ENCODE results near the gene CAP1.
A peak's percentile ranks its signal among the peaks of the same experiment; 100 is the strongest.

Gene CAP1

DNA sequence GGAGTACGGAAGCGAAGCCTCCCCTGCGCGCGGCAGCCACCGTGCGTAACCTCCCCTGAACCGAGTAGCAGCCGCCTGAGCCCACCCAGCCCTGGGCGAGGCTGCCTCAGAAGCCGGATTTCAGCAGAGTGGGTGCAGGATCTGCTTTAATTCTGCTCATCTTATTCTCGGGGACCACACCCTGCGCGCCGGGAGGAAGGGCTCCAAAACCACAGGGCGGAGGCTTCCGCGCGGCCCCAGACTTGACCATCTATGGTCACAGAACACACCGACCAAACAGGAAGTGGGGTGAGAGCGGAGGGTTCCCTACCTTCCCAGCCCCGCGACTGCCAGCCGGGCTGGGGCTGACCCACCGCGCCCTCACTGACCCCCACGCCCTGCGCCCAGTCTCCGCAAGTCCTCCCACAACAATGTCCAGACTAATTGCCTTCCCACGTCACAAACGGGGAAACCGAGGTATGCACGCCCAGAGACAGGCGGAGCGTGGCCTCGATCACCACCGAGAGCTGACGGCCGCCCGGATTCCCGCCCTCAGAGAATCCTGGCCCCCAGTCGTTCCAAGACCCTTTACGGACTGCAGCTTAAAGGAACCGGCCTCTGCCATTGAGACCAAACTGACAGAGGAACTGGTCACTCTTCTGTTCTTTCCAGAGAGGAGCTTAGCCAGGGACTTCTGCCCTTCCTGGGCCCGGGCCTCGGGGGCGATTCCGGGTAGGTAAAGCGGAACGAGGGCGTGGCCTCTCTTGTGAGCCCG, 595 bp upstream of the CAP1 start:
- Mint-ChIP-seq H3K4me1 (ENCODE audit: low read depth) (peaks cover 50% of the 10 kb centered on the region), H3K27me3 (ENCODE audit: low read depth) (no peaks in the 10 kb centered on the region), H3K27ac (peak overlapping the region; percentile 98), H3K9me3 (no peaks in the 10 kb centered on the region), H3K36me3 (ENCODE audit: low read depth) (peaks cover 35% of the 10 kb centered on the region), H3K4me3 (peak overlapping the region; percentile 88)
- DNase-seq (ENCODE audit: low spot score) = peak; percentile 84

DNA sequence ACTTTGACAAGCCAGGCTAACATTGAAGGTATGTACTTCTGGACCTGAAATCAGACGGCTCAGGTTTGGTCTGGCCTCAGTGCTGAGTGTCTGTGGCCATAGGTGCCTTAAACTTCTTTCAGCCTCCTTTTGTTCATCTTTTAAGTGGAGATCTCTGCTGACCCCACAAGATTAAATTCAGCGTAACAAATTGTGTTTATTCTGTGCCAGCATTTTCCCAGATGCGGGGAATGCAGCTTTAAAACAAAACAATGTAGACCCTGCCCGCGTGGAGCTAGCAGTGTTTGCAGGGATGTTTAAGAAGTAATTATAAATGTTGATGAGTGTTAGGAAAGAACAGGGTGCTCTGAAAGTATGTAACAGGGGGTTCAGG, 923 bp downstream of the CAP1 start:
- peaks cover 48% of the 10 kb centered on the region for H3K36me3 Mint-ChIP-seq (ENCODE audit: low read depth)
- H3K9me3 Mint-ChIP-seq = no peaks in the 10 kb centered on the region
- DNase-seq (ENCODE audit: low spot score) = no peak
- H3K4me1 Mint-ChIP-seq (ENCODE audit: low read depth) = peaks cover 56% of the 10 kb centered on the region
- H3K27ac Mint-ChIP-seq = peak overlapping the region; percentile 98
- no peaks in the 10 kb centered on the region for H3K27me3 Mint-ChIP-seq (ENCODE audit: low read depth)
- H3K4me3 Mint-ChIP-seq = peak overlapping the region; percentile 88

DNA sequence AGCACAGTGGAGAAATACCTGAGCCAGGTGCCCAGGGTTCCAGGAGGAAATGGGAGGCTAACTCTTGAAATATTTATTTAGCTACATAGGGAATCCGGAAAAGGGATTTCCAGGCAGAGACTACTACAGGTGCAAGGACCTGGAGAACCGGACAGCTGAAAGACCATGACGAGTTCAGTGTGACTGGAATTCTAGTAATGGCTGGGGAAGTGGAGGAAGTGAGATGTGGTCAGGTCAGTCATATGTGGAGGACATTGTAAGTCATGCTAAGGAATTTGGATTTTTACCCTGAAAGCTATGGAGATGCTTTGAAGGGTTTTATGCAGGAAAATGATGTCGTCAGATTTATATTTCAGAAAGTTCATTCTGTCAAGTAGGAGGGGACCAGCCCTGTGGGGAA, 1.8 kb downstream of the CAP1 start:
- peaks cover 53% of the 10 kb centered on the region for H3K4me1 Mint-ChIP-seq (ENCODE audit: low read depth)

DNA sequence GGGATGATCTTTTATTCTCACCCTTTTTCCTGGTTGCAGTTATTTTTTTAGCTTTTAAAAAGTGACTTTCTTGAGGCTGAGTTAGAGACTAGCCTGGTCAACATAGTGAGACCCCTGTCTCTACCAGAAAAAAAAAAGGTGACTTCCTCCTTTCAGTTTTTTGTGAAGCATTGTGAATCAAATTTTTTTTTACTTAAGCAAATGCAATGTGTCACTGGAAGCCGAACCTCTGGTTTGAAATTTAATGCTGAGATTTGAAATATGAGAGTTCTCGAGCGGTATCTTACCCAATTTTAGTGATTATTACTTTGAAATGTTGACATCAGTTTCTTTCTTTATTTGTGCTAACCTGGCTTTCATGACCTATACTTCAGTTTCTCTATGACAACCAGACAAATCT, 3.6 kb downstream of the CAP1 start:
- peaks cover 56% of the 10 kb centered on the region for H3K4me1 Mint-ChIP-seq (ENCODE audit: low read depth)
- H3K9me3 Mint-ChIP-seq = no peaks in the 10 kb centered on the region
- H3K27me3 Mint-ChIP-seq (ENCODE audit: low read depth) = no peaks in the 10 kb centered on the region
- peak overlapping the region; percentile 7 for H3K27ac Mint-ChIP-seq
- H3K4me3 Mint-ChIP-seq = peak overlapping the region; percentile 88
- DNase-seq (ENCODE audit: low spot score) = no peak
- H3K36me3 Mint-ChIP-seq (ENCODE audit: low read depth) = peaks cover 65% of the 10 kb centered on the region

More for the DNA sequence above, 1.8 kb downstream of the CAP1 start:
- Mint-ChIP-seq H3K27ac (peak overlapping the region; percentile 54), H3K27me3 (ENCODE audit: low read depth) (no peaks in the 10 kb centered on the region), H3K9me3 (no peaks in the 10 kb centered on the region), H3K36me3 (ENCODE audit: low read depth) (peaks cover 51% of the 10 kb centered on the region), H3K4me3 (peak overlapping the region; percentile 88)
- DNase-seq (ENCODE audit: low spot score) = no peak

DNA sequence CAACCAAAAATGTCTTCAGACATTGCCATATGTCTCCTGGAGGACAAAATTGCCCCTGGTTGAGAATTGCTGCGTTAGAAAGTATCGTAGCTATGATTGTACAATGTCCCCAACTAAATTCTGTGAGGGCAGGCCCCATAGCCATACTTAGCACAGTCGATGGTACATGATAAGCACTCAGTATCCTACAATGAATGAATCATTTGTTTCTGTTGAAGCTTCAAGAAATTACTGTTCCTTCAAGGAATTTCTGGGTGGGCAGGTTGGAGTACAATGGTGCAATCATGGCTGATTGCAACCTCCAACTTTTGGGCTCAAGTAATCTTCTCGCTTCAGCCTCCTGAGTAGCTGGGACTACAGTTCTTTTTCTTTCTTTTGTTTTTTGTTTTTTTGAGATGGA, 4.7 kb downstream of the CAP1 start:
- H3K27me3 Mint-ChIP-seq (ENCODE audit: low read depth) = no peaks in the 10 kb centered on the region
- H3K9me3 Mint-ChIP-seq = no peaks in the 10 kb centered on the region
- peak overlapping the region; percentile 63 for H3K27ac Mint-ChIP-seq
- peak overlapping the region; percentile 88 for H3K4me3 Mint-ChIP-seq
- peaks cover 60% of the 10 kb centered on the region for H3K4me1 Mint-ChIP-seq (ENCODE audit: low read depth)
- peaks cover 76% of the 10 kb centered on the region for H3K36me3 Mint-ChIP-seq (ENCODE audit: low read depth)
- no peak for DNase-seq (ENCODE audit: low spot score)

DNA sequence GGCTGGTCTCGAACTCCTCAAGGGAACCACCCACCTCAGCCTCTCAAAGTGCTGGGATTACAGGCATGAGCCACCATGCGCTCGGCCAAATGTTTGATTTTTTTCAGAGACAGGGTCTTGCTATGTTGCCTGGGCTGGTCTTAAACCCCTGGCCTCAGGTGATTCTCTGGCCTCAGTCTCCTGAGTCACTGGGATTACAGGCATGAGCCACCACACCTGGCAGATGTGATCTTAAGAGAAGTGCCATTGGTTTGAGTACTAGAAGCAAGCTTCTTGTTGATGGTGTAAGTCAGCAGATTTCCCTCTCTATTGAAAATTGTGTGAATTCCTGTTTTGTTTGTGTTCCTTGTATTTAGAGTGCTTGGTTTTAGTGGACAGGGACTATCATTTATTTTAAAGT, 5.2 kb downstream of the CAP1 start:
- DNase-seq (ENCODE audit: low spot score) = no peak
- Mint-ChIP-seq H3K27ac (peak overlapping the region; percentile 59), H3K4me1 (ENCODE audit: low read depth) (peaks cover 62% of the 10 kb centered on the region), H3K36me3 (ENCODE audit: low read depth) (peaks cover 76% of the 10 kb centered on the region), H3K4me3 (peak overlapping the region; percentile 88), H3K9me3 (no peaks in the 10 kb centered on the region), H3K27me3 (ENCODE audit: low read depth) (no peaks in the 10 kb centered on the region)

DNA sequence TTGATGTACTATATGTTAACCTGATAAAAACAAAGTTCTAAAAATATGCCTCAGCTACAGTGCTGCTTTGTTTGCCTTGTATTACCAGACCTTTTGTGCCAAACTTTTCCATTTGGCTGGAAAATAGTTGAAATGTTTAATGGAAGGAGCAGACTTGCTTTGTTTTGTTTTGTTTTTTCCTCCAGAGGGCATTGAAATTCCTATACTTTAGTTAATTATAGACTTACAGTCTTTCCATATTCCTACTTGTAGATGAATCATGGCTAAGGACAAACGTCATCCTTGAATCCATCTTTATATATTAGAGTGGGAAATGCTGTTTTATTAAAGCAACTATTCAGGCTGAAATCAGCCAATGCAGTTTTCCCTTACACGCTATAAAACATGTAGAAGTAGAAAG, 6.7 kb downstream of the CAP1 start:
- no peaks in the 10 kb centered on the region for H3K27me3 Mint-ChIP-seq (ENCODE audit: low read depth)
- H3K4me3 Mint-ChIP-seq = peak overlapping the region; percentile 37
- peaks cover 69% of the 10 kb centered on the region for H3K4me1 Mint-ChIP-seq (ENCODE audit: low read depth)
- peaks cover 75% of the 10 kb centered on the region for H3K36me3 Mint-ChIP-seq (ENCODE audit: low read depth)
- H3K9me3 Mint-ChIP-seq = no peaks in the 10 kb centered on the region
- H3K27ac Mint-ChIP-seq = peak overlapping the region; percentile 28
- DNase-seq (ENCODE audit: low spot score) = no peak

DNA sequence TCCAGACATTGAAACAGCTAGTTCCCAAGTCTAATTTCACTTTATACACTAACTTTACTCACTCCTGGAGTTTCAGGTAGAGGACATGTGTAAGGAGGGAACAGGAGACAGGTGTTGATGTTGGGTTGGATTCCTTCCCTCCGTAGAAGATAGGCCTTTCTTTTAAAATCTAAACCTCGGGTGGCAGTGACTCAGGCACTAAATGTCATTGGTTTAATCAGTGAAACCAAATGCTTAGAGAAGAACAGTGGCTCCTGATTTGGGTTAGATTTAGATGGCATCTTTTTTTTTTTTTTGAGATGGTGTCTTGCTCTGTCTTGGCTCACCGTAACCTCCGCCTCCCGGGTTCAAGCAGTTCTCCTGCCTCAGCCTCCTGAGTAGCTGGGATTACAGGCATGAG, 7.2 kb downstream of the CAP1 start:
- no peak for DNase-seq (ENCODE audit: low spot score)
- peak overlapping the region; percentile 28 for H3K27ac Mint-ChIP-seq
- H3K9me3 Mint-ChIP-seq = no peaks in the 10 kb centered on the region
- H3K4me3 Mint-ChIP-seq = peak overlapping the region; percentile 37
- peaks cover 71% of the 10 kb centered on the region for H3K36me3 Mint-ChIP-seq (ENCODE audit: low read depth)
- no peaks in the 10 kb centered on the region for H3K27me3 Mint-ChIP-seq (ENCODE audit: low read depth)
- peaks cover 65% of the 10 kb centered on the region for H3K4me1 Mint-ChIP-seq (ENCODE audit: low read depth)

DNA sequence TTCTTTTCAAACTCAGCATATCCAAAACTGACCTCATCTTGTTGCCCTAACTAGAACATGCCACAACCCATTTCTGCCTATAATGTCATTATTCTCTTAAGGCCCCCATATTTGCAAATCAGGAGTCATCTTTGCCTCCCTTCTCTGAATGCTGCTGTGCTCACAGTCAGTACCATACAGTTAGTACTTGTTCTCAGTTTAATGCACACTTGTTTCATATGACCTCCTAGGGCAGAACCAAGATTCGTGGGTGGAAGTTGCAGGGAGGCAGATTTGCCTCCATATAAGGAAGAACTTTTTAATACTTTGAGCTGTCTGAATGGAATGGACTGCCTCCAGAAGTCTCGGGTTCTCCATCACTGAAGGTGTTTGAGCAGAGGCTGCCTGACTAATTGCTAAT, 9.2 kb downstream of the CAP1 start:
- Mint-ChIP-seq H3K4me1 (ENCODE audit: low read depth) (peaks cover 66% of the 10 kb centered on the region), H3K4me3 (peak overlapping the region; percentile 25), H3K9me3 (no peaks in the 10 kb centered on the region), H3K27me3 (ENCODE audit: low read depth) (no peaks in the 10 kb centered on the region), H3K36me3 (ENCODE audit: low read depth) (peaks cover 73% of the 10 kb centered on the region), H3K27ac (peak overlapping the region; percentile 63)
- no peak for DNase-seq (ENCODE audit: low spot score)

DNA sequence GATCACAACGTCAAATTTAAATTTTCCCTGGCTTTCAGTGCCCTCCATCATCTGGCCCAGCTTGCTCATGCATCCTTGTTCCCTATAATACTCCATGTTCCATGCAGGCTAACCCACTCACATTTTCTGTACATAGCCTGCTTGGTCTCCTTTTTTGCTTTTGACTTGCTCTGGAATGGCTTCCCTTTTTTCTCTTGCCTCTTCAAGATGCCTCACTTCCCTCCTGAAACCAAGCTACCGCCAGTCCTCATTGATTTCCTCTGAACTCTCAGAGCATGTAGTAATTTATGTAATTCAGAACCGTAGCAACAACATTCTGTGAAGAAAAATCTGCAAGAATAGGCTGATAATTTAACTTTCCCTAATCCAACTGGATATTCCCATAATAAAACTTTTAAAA, 10.3 kb downstream of the CAP1 start:
- Mint-ChIP-seq H3K4me1 (ENCODE audit: low read depth) (peaks cover 64% of the 10 kb centered on the region), H3K4me3 (peak overlapping the region; percentile 40), H3K27me3 (ENCODE audit: low read depth) (no peaks in the 10 kb centered on the region), H3K36me3 (ENCODE audit: low read depth) (peaks cover 72% of the 10 kb centered on the region), H3K27ac (peak overlapping the region; percentile 39), H3K9me3 (no peaks in the 10 kb centered on the region)
- no peak for DNase-seq (ENCODE audit: low spot score)

DNA sequence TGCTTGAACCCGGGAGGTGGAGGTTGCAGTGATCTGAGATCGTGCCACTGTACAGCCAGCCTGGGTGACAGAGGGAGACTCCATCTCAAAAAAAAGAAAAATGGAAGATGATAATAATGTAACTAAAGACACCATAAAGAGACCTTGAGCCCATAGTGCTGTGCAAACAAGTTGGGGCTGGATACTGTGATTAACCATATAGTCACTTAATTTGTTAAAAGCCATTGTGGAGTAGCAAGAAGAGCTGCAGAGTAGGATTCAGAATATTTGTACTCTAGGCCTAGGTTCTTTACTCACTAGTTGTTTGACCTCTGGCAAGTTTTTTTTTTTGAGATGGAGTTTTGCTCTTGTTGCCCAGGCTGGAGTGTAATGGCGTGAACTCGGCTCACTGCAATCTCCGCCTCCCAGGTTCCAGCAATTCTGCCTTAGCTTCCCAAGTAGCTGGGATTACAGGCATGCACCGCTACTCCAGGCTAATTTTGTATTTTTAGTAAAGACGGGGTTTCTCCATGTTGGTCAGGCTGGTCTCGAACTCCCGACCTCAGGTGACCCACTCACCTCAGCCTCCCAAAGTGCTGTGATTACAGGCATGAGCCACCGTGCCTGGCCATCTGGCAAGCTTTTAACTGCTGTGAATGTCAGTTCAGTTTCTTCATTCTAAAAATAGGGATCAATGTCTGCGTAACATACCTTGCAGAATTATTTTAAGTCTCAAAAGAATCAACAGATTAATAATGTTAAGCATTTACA, 12.8 kb downstream of the CAP1 start:
- H3K27ac Mint-ChIP-seq = no peak overlapping the region
- no peak overlapping the region for H3K4me3 Mint-ChIP-seq
- H3K9me3 Mint-ChIP-seq = no peaks in the 10 kb centered on the region
- H3K4me1 Mint-ChIP-seq (ENCODE audit: low read depth) = peaks cover 65% of the 10 kb centered on the region
- DNase-seq (ENCODE audit: low spot score) = no peak
- peaks cover 76% of the 10 kb centered on the region for H3K36me3 Mint-ChIP-seq (ENCODE audit: low read depth)
- no peaks in the 10 kb centered on the region for H3K27me3 Mint-ChIP-seq (ENCODE audit: low read depth)

DNA sequence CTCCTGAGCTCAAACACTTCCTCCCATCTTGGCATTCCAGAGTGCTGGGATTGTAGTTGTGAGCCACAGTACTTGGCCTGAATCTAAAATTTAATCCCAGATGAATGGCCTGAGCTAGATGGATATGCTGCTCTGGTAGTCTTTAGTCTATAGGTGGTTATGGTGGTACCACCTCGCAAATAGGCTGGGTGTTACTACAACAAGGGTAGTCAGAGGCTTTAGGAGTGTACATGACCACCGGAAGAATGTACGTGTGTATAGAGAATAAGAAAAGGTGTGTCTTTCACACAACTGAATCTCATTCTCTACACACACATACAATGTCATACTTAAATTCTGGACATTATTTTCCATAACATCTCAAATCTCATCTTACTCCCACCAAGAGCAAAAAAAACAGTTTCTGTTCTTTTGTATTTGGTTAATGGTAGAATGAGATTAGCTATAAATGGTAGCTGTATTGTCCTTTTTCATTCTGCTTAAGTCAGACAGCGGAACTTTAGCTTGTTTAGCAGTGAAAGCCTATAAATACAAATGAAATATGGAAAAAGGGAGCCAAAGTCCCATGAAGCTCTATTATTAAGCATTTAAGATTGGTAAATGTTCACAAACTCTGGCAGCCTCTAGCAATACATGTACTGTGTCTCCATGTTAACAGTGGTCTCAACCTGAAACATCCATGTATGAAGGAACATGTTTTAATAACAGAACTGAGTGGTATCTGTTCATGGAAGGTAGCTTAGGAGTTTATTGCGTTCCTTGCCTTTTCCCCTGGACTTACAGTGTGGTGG, 16.2 kb downstream of the CAP1 start:
- Mint-ChIP-seq H3K9me3 (no peaks in the 10 kb centered on the region), H3K4me3 (peak overlapping the region; percentile 77), H3K4me1 (ENCODE audit: low read depth) (peaks cover 73% of the 10 kb centered on the region), H3K27me3 (ENCODE audit: low read depth) (no peaks in the 10 kb centered on the region), H3K36me3 (ENCODE audit: low read depth) (peaks cover 76% of the 10 kb centered on the region), H3K27ac (peak overlapping the region; percentile 28)
- no peak for DNase-seq (ENCODE audit: low spot score)

DNA sequence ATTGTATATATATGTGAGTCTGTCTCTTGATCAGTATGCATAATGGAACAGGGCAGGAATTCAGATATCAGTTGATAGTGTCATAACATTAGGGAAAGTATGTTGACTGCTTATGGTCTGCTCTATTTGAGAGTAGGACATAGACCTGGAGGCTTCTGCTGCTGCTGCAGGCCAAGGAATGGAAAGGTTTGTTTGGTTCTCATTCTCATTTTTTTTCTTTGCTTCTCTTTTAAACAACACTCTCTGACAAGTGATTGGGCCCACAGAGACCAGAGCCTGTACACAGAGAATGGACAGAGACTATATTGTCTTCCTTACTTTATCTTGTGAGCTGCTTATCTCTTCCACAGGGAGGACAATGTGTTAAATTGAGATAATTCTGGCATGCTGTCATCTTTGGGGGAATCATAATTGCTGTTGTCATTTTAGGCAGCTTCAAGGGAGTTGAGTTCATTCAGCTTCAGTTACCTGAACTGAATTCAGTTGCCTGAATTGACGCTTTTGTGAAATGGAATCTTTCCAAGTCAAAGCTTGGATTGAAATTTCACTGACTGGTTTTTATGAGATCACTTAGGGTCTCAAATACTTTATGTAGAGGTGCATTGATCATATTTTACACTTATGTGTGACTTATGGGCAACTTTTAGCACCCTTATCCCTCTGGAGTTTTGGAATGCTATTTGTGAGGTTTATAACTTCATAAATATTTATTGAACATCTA, 16.9 kb downstream of the CAP1 start:
- peaks cover 76% of the 10 kb centered on the region for H3K36me3 Mint-ChIP-seq (ENCODE audit: low read depth)
- peaks cover 69% of the 10 kb centered on the region for H3K4me1 Mint-ChIP-seq (ENCODE audit: low read depth)
- peak overlapping the region; percentile 77 for H3K4me3 Mint-ChIP-seq
- no peaks in the 10 kb centered on the region for H3K9me3 Mint-ChIP-seq
- no peaks in the 10 kb centered on the region for H3K27me3 Mint-ChIP-seq (ENCODE audit: low read depth)
- peak overlapping the region; percentile 28 for H3K27ac Mint-ChIP-seq
- no peak for DNase-seq (ENCODE audit: low spot score)

All from T-helper 2 cell treated with Interferon-gamma antibody and Interleukin-4, amounts not matched to agents 5 μg/mL and 100 μg/mL, for 36 hours (primary cell).